Colonic mucosa (tissue), 4 donors: Measurements from ENCODE around the gene LRRN2. TPM values are rescaled to one million over a fixed set of nuclear protein-coding genes. Genes with fewer than 3 reads are reported as not detected.
"Not testable (repeated sequence)": the region's sequence is repeated elsewhere in the genome, so short reads cannot be mapped to it uniquely, and the experiment has no call there.

Experiments
- DNase-seq: peaks from one replicate; pipeline ENCODE4 v3.0.0-alpha.2; 2020
- H3K27ac ChIP-seq: fragments of 200-600 bp; one replicate; pipeline ENCODE4 v1.8.0; 2021
- H3K27me3 ChIP-seq: fragments of 200-600 bp; one replicate; pipeline ENCODE4 v1.8.0; 2021
- H3K36me3 ChIP-seq: fragments of 200-600 bp; one replicate; pipeline ENCODE4 v1.8.0; 2021
- H3K4me1 ChIP-seq: fragments of 200-600 bp; one replicate; pipeline ENCODE4 v1.8.0; 2021; ENCODE audit warnings: mild to moderate bottlenecking
- H3K4me3 ChIP-seq: fragments of 200-600 bp; one replicate; pipeline ENCODE4 v1.8.0; 2021
- H3K9ac ChIP-seq, 2 donors: one replicate each; pipeline ENCODE4 v1.7.0; 2013; ENCODE audit warnings: control low read depth in 2 of 2, low read depth in 2 of 2, low read length in 2 of 2
- H3K9me3 ChIP-seq: fragments of 200-600 bp; one replicate; pipeline ENCODE4 v1.8.0; 2021
- CTCF ChIP-seq: fragments of 200-600 bp; IDR thresholded peaks from one replicate; pipeline ENCODE4 v1.8.0; 2022; ENCODE audit warnings: antibody characterized with exemption, mild to moderate bottlenecking
- intact Hi-C: fragments of 100-400 bp; cut with DNase I; formaldehyde crosslinking; loops from one replicate; pipeline ENCODE4 v1.14.1; 2022
- total RNA-seq, 2 donors: library from RNA; stranded (reverse); fragmentation: NEBNext Ultra II Directional in 1 of 2; extraction: Animal tissue kit (Norgen Biotek cat#: 25700) in 1 of 2; gene quantifications; one replicate each; pipeline ENCODE4 v1.2.1, GENCODE V29; 2021
- donor health status: healthy.
- donor health status: DM: no; HTN: no; CAD: no.
- donor health status: DM: no; HTN: no; CAD: no.

The LRRN2 gene
- total RNA-seq, 2 donors from 2014 or later = 13.1 to 13.9 TPM

- no peaks in the 10 kb centered on the region for H3K9me3 ChIP-seq
- no peaks in the 10 kb centered on the region for H3K4me1 ChIP-seq
- H3K36me3 ChIP-seq = no peaks in the 10 kb centered on the region
- TF ChIP-seq CTCF = no peak
- H3K9ac ChIP-seq = no peak overlapping the region
- H3K27ac ChIP-seq = no peak overlapping the region
- no peaks in the 10 kb centered on the region for H3K27me3 ChIP-seq
- no peak for DNase-seq
- no peak overlapping the region for H3K4me3 ChIP-seq
- intact Hi-C loops = no loop called here
Observed at GRCh38 chr1:204694145-204694544, 8.6 kb upstream of the LRRN2 start.

GRCh38 chr1:204692841-204693356 is 7.4 kb upstream of the LRRN2 start:
- no peak overlapping the region for H3K9ac ChIP-seq
- intact Hi-C loops = no loop called here
- no peaks in the 10 kb centered on the region for H3K36me3 ChIP-seq
- DNase-seq = no peak
- H3K4me1 ChIP-seq = no peaks in the 10 kb centered on the region
- TF ChIP-seq CTCF = no peak
- no peak overlapping the region for H3K27ac ChIP-seq
- H3K27me3 ChIP-seq = no peaks in the 10 kb centered on the region
- no peak overlapping the region for H3K4me3 ChIP-seq
- H3K9me3 ChIP-seq = no peaks in the 10 kb centered on the region

- no peaks in the 10 kb centered on the region for H3K9me3 ChIP-seq
- intact Hi-C loops = no loop called here
- no peak for TF ChIP-seq CTCF
Observed at GRCh38 chr1:204692325-204692840, 6.8 kb upstream of the LRRN2 start.

GRCh38 chr1:204691328-204691730 is 5.8 kb upstream of the LRRN2 start:
- H3K9ac ChIP-seq, H3K27me3 ChIP-seq, H3K27ac ChIP-seq, H3K4me3 ChIP-seq, H3K9me3 ChIP-seq, H3K4me1 ChIP-seq, intact Hi-C loops, DNase-seq, H3K36me3 ChIP-seq: not testable (repeated sequence)

More at GRCh38 chr1:204692325-204692840, 6.8 kb upstream of the LRRN2 start:
- H3K27me3 ChIP-seq = no peaks in the 10 kb centered on the region
- no peaks in the 10 kb centered on the region for H3K36me3 ChIP-seq
- DNase-seq = no peak
- no peak overlapping the region for H3K4me3 ChIP-seq
- H3K4me1 ChIP-seq = no peaks in the 10 kb centered on the region
- no peak overlapping the region for H3K9ac ChIP-seq
- H3K27ac ChIP-seq = no peak overlapping the region

- Histone ChIP-seq H3K27ac (no peak overlapping the region), H3K4me1 (peaks cover 6% of the 10 kb centered on the region), H3K4me3 (no peak overlapping the region), H3K27me3 (peaks cover 3% of the 10 kb centered on the region), H3K36me3 (no peaks in the 10 kb centered on the region), H3K9me3 (no peaks in the 10 kb centered on the region), H3K9ac (no peak overlapping the region)
- DNase-seq = no peak
- TF ChIP-seq CTCF = no peak
- intact Hi-C loops = no loop called here
Observed at GRCh38 chr1:204688776-204689175, 3.2 kb upstream of the LRRN2 start.

- H3K27me3 ChIP-seq = peaks cover 3% of the 10 kb centered on the region
- H3K4me1 ChIP-seq = peaks cover 6% of the 10 kb centered on the region
- no peak for DNase-seq
- H3K36me3 ChIP-seq = no peaks in the 10 kb centered on the region
- no peak overlapping the region for H3K9ac ChIP-seq
- no peak overlapping the region for H3K27ac ChIP-seq
- H3K9me3 ChIP-seq = no peaks in the 10 kb centered on the region
- intact Hi-C loops = no loop called here
- no peak for TF ChIP-seq CTCF
- no peak overlapping the region for H3K4me3 ChIP-seq
Observed at GRCh38 chr1:204688007-204688406, 2.5 kb upstream of the LRRN2 start.
